ENCODE measurements around the gene MUC5AC.

MUC5AC gene

DNA sequence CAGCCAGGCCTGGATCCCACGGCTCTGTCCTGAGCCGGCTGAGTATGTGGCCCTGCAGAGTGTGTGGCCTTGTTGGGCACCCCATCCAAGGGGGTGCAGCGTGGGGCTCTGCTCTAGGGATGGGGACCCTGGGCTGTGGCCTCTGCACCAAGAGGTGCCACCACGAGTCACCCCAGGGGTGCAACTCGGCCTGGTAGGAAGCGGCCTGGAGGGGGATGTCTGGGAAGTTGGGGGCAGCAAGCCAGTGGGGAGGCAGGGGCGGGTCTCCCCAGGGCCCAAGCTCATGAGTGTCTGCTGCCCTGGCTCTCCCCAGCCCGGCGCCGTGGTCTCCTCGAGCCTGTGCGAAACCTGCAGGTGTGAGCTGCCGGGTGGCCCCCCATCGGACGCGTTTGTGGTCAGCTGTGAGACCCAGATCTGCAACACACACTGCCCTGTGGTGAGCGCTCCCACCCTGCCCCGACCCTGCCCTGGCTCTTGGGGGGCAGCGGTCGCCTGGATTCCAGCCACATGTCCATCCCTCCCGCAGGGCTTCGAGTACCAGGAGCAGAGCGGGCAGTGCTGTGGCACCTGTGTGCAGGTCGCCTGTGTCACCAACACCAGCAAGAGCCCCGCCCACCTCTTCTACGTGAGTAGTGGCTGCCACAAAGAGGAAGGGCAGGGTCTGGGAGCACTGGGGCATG is 40.9 kb downstream of the MUC5AC start:
- TF ChIP-seq, protein P1, sequence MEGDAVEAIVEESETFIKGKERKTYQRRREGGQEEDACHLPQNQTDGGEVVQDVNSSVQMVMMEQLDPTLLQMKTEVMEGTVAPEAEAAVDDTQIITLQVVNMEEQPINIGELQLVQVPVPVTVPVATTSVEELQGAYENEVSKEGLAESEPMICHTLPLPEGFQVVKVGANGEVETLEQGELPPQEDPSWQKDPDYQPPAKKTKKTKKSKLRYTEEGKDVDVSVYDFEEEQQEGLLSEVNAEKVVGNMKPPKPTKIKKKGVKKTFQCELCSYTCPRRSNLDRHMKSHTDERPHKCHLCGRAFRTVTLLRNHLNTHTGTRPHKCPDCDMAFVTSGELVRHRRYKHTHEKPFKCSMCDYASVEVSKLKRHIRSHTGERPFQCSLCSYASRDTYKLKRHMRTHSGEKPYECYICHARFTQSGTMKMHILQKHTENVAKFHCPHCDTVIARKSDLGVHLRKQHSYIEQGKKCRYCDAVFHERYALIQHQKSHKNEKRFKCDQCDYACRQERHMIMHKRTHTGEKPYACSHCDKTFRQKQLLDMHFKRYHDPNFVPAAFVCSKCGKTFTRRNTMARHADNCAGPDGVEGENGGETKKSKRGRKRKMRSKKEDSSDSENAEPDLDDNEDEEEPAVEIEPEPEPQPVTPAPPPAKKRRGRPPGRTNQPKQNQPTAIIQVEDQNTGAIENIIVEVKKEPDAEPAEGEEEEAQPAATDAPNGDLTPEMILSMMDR (IDR thresholded peaks at IDR 0.05; ENCODE audit: low read depth, low read length), result no peak
- H3K4me3 ChIP-seq (ENCODE audit: low read depth, low read length), result no peak overlapping the region
- no peak for DNase-seq (ENCODE audit: low read depth, low spot score)
- in situ Hi-C loops (cut with HindIII; ENCODE audit: low sequenced_read_pairs), result no loop called here

DNA sequence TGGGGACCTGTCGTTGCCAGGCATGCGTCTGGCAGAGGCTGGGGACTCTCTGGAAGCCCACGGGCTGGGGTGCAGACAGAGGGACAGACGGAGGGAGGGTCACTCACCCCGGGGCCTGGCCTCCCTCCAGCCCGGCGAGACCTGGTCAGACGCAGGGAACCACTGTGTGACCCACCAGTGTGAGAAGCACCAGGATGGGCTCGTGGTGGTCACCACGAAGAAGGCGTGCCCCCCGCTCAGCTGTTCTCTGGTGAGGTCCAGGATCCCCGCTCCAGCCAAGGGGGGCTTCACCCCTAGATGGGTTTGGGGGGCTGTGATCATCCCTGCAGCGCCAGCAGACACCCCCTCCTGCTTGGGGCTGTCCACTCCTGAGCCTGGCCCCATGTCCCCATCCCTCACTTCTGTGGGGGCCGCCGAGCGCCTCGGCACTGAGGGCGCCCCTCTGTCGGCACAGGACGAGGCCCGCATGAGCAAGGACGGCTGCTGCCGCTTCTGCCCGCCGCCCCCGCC is 41.5 kb downstream of the MUC5AC start:
- in situ Hi-C loops (cut with HindIII; ENCODE audit: low sequenced_read_pairs), result no loop called here
- H3K4me3 ChIP-seq (ENCODE audit: low read depth, low read length), result no peak overlapping the region
- TF ChIP-seq, protein P1 (IDR thresholded peaks at IDR 0.05; ENCODE audit: low read depth, low read length), result no peak

DNA sequence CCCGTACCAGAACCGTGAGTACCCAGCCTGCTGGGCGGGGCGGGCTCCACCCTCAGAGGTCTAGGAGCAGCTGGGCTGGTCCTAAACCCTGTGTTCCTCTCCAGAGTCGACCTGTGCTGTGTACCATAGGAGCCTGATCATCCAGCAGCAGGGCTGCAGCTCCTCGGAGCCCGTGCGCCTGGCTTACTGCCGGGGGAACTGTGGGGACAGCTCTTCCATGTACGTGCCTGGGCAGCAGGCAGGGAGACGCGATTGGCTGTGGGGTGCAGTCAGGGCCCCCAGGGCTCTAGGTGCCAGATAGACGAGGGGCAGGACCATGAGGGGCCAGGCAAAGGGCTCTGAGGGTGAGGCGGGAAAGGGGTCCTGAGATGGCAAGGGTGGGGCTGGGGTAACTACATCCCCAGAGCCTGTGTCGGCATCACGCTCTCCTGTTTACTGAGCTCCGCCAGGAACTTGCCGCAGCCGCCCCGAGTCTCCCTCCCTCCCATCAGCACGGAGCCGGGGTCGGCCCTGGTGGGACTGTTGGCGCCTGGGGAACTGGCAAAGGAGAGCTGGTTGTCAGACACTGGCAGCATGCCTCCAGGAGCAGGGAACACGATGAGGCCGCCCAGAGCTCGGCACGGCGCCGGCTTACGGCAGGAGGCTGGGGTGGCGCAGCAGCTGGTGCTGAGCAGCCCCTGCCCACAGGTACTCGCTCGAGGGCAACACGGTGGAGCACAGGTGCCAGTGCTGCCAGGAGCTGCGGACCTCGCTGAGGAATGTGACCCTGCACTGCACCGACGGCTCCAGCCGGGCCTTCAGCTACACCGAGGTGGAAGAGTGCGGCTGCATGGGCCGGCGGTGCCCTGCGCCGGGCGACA is 42.2 kb downstream of the MUC5AC start:
- in situ Hi-C loops (cut with HindIII; ENCODE audit: low sequenced_read_pairs), result no loop called here
- TF ChIP-seq, protein P1 (IDR thresholded peaks at IDR 0.05; ENCODE audit: low read depth, low read length), result no peak
- no peak overlapping the region for H3K4me3 ChIP-seq (ENCODE audit: low read depth, low read length)
- no peak for DNase-seq (ENCODE audit: low read depth, low spot score)

More for the DNA sequence above, 41.5 kb downstream of the MUC5AC start:
- no peak for DNase-seq (ENCODE audit: low read depth, low spot score)

DNA sequence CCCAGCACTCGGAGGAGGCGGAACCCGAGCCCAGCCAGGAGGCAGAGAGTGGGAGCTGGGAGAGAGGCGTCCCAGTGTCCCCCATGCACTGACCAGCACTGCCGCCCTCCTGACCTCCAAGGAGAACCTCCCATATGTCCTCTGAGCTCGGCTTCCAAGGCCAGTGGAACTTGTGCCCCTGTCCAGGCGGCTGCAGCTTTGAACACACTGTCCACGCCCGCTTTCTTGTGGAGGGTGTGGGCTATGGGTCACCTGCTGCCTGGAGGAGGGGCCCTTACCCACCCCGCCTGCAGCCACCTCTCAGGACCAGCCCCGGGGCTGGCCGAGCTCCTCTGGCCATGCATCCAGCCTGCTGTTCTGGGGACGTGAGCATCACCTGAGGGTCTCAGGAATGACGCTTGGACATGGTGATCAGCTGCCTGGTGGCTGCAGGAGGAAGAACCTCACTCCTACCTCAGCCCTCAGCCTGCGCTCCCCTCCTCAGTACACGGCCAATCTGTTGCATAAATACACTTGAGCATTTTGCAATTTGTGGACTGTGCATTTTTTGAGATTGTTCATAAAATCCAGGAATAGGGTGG is 42.9 kb downstream of the MUC5AC start:
- TF ChIP-seq, protein P1 (IDR thresholded peaks at IDR 0.05; ENCODE audit: low read depth, low read length), result no peak
- no peak overlapping the region for H3K4me3 ChIP-seq (ENCODE audit: low read depth, low read length)
- no peak for DNase-seq (ENCODE audit: low read depth, low spot score)
- in situ Hi-C loops (cut with HindIII; ENCODE audit: low sequenced_read_pairs), result no loop called here

DNA sequence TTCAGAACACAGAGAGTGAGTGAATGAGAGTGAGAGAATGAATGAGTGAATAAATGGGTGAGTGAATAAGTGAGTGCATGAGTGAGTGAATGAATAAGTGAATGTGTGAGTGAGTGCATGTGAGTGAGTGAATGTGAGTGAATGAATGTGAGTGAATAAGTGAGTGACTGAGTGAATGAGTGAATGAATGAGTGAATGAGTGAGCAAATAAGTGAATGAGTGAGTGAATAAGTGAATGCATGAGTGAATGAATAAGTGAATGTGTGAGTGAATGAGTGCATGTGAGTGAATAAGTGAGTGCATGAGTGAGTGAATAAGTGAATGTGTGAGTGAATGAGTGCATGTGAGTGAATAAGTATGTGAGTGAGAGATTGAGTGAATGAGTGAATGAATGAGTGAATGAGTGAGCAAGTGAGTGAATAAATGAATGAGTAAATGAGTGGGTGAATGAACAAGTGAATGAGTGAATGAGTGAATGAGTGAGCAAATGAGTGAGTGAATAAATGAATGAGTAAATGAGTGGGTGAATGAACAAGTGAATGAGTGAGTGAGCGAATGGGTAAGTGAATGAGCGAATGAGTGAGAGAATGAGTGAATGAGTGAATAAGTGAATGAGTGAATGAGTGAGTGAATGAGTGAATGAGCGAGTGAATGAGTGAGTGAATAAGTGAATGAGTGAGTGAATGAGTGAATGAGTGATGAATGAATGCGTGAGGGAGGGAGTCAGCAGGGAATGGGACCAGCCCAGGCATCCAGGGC is 43.8 kb downstream of the MUC5AC start:
- DNase-seq (ENCODE audit: low read depth, low spot score), result no peak
- TF ChIP-seq, protein P1 (IDR thresholded peaks at IDR 0.05; ENCODE audit: low read depth, low read length), result no peak
- in situ Hi-C loops (cut with HindIII; ENCODE audit: low sequenced_read_pairs), result no loop called here
- no peak overlapping the region for H3K4me3 ChIP-seq (ENCODE audit: low read depth, low read length)

Data from astrocyte of the spinal cord (primary cell).